22Rv1 (cell line): ENCODE results near the gene WDR3.

Source experiments
- H3K27ac ChIP-seq: fragments of 450-650 bp; 2 replicates; pipeline ENCODE4 v1.5.1; 2017
- CTCF ChIP-seq: fragments of 450-650 bp; IDR thresholded peaks from 2 replicates; pipeline ENCODE4 v1.5.1; 2017; ENCODE audit warnings: mild to moderate bottlenecking
- ZFX ChIP-seq: fragments of 450-650 bp; IDR thresholded peaks from 2 replicates; pipeline ENCODE4 v1.6.1; 2017; ENCODE audit warnings: antibody characterized with exemption, borderline replicate concordance

The WDR3 gene

GRCh38 chr1:118007391-118007790 is 77.9 kb downstream of the WDR3 start:
- no peak overlapping the region for H3K27ac ChIP-seq
- TF ChIP-seq ZFX (no peak), CTCF (no peak)

GRCh38 chr1:118008011-118008410 is 78.5 kb downstream of the WDR3 start:
- no peak overlapping the region for H3K27ac ChIP-seq
- no peak for TF ChIP-seq ZFX
- TF ChIP-seq CTCF: no peak

GRCh38 chr1:118012515-118013124 is 83.1 kb downstream of the WDR3 start:
- TF ChIP-seq ZFX (no peak), CTCF (no peak)
- H3K27ac ChIP-seq: no peak overlapping the region

- H3K27ac ChIP-seq: no peak overlapping the region
Observed at GRCh38 chr1:118013336-118013735, 83.8 kb downstream of the WDR3 start.

GRCh38 chr1:118013938-118014337 is 84.4 kb downstream of the WDR3 start:
- TF ChIP-seq CTCF (no peak), ZFX (no peak)
- no peak overlapping the region for H3K27ac ChIP-seq

More at GRCh38 chr1:118013336-118013735, 83.8 kb downstream of the WDR3 start:
- TF ChIP-seq ZFX: no peak
- no peak for TF ChIP-seq CTCF
